HG03439 (cell line): Measurements from ENCODE around the gene TRABD2B.

Experiments used
- ATAC-seq: cut with Tn5 transposase; IDR thresholded peaks from one replicate; pipeline ENCODE4 v1.9.1; 2021; ENCODE audit warnings: mild to moderate bottlenecking, moderate library complexity; ENCODE audit not compliant: unreplicated experiment

TRABD2B gene

DNA sequence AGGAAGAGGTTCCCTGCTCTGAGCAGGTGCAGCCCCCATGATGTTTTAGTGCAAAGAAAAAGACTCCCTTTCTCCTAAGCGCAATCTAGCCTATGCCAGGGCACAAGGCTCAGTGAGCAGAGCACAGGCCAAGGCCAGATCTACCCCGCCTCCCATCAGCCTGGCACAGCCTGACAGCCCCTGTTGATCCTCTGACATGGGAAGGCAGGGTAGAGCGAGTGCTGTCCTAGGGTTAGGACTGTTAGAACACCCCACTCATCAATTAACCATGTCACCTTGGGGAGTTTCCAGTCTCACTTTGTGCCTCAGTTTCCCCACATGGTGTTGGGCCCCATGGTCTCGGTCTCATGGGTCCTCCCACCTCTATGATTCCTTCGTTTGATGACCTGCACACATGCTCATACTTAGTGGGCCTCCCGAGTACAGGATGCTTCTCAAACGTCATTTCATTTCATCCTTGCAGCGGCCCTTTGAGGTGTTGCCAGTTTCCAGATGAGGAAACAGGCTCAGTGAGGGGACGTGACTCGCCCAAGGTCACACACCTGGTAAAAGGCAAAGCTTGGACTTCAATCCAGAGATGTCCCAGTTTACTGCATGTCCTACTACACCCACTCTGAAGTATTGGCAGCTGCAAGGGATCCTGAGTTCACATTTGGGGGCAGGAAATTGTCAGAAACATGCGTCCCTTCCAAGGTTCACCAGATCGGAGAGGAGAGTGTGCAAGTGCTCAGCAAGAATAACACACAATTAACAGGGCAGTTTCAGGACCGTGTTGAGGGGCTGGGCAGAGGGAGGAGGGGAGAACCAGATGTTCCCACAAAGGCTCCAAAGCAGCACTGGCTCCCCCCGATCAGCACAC is 213.3 kb downstream of the TRABD2B start:
- no peak for ATAC-seq

DNA sequence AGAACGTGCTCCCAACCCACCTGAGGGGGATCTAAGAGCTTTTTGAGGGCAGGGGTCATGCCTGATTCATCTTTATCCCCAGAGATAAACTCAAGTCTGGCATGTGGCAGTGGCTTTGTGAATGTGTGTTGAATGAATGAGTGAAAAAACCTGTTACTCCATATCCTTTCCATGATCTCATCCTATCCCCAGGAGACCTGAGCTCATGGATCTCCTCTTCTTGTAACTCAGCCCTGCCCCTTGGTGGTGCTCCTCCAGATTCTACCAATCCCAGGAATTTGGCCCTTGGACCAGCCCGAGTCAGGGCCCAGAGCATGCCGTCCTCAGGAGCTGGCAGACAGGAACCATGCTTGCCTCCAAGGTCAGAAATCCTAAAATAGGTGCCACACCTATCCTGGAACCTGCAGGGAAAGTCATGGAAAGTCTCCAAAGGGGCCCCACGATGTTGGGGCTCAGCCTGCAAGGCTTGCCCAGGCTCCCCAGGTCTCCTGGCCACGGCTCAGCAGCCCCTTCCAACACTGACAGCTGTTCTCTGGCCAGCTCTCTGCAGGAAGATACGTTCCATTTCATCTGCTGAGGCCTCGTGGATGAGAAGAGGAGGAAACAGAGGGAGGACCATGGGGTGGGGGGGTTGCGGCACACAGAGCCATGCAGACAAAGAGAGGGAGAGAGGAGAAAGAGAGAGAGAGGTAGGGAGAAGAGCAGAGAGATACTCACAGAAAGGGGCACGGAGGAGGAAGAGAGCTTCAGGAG is 214.6 kb downstream of the TRABD2B start:
- no peak for ATAC-seq

GRCh38 chr1:47781171-47781959 is 215.8 kb downstream of the TRABD2B start:
- no peak for ATAC-seq

DNA sequence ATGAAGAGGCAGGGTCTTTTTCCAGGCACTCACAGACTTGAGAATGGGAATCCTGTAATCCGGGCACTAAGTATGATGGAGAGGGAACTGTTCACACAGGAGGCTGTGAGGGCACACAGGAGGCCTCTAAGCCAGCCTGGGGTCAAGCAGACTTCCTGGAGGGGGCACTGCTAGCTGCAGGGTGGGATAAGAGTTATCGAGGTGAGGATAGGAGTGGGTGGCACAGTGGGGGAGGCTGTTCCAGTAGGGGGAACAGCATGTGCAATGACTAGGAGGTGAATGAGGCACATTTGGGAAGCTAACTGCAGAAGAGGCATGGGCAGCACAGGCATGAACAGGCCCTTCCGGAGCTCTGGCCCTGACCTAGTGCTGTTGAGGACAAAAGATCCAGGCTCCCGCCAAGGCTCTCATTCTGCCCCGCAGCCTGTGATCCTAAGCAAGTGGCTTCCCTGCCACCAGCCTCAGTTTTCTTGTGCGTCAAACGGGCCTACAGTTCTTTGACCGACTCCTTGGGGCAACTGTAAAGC is 216.7 kb downstream of the TRABD2B start:
- ATAC-seq = no peak

- no peak for ATAC-seq
Observed at GRCh38 chr1:47779613-47780012, 217.6 kb downstream of the TRABD2B start.

- ATAC-seq = no peak
Observed at GRCh38 chr1:47778280-47778679, 218.9 kb downstream of the TRABD2B start.

- ATAC-seq = no peak
Observed at GRCh38 chr1:47777322-47777721, 219.9 kb downstream of the TRABD2B start.

DNA sequence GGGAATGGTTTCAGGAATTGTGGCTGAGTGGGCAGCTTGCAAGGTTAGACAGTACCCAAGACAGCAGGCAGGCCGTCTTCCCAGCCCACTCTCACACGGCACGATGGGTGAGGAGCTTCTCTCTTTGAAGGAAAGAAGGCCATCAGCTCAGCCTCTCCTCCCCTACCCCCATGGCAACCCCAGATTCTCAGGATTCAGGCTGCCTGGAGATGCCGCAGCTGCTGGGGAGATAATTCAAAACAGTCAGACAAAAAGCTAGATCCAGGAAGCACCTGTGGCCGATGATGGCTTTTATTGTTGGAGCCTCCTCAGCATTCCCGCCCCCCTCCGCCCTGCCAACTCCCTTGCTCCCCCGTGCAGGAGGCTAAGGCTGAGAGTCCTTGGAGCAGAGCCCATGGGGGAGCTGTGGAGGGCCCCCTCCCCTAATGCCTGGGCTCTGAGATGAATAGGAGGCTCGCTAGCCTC is 220.5 kb downstream of the TRABD2B start:
- no peak for ATAC-seq

DNA sequence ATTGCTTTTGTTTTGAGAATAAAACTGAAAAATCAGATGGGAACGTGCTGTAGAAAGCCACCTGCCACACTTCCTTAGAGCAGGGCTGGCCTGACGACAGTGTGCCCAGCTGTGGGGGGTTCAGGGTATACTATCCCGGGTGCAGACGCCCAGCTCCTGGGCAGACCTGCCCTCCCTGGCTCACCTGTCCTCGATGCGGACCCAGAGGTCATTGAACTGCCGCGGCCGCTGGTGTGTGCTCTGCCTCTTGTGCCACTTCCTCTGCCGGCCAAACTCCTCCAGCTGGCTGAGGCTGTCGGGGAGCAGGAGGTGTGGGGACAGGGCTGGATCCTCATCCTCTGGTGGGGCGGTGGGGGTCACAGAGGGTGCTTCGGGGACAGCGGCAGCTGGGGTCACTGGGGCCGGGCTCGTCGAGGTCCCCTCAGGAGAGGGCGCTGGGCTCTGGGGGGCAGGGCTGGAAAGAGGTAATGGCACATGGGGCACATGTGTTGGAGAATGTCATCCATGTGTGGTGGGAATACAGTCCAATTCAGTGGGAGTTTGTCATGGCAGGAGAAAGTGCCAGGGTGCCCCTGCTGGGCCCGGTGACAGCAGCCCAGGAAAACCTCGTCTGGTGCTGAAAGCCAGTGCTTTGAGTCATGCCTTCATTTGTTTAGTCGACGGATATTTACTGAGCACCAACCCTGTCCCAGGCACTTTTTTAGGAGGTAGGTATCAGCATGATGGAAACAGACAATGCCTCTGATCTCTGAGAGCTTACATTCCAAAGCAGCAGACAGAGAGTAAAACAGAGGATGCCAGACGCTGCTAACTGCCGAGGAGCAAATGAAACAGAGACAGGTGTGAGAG is 222.0 kb downstream of the TRABD2B start:
- ATAC-seq = no peak

DNA sequence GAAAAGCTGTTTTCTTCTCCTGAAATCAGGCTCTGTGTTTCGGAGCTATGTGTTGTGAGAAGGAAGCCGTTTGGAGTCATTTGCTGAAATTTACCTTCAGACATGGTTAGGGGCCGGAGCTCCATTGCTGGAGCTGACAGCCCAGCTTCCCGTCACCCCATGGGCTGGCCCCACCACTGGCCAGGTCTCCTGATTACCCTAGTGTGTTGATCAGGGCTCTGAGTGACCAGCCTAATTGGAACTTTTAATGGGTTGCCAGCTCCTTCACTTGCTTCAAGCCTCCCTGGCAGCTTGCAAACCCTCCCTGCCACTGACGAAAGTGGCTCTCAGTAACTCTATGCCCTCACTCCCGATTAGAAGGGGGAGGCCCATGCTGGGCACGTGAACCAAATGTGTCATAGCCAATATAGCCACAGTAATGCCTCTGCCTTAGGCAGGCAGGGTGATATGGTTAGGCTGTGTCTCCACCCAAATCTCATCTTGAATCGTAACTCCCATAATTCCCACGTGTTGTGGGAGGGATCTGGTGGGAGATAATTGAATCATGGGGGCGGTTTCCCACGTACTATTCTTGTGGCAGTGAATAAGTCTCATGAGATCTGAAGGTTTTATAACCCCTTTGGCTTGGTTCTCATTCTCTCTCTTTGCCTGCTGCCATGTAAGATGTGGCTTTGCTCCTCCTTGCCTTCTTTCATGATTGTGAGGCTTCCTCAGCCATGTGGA is 224.1 kb downstream of the TRABD2B start:
- ATAC-seq = no peak

DNA sequence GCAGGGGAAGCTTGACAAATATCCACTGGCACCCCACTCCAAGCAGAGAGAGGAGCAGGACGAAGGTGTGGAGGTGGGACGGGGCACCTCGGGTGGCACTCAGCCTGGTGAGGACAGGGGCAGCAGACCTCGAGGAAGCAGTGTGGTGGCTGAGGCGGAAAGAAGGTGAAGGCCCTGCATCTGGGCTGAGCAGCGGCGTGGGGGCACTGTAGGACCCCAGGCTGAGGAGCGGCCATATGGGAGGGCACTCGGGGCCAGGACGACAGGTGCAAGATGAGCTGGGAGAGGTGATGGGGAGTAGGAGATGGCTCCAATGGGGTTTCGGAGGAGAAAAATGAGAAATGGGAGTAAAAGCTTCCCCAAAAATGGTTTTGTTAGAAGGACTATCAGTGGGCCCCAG is 224.9 kb downstream of the TRABD2B start:
- ATAC-seq = no peak

GRCh38 chr1:47771751-47772150 is 225.4 kb downstream of the TRABD2B start:
- ATAC-seq = no peak

- no peak for ATAC-seq
Observed at GRCh38 chr1:47769983-47770382, 227.2 kb downstream of the TRABD2B start.

GRCh38 chr1:47769295-47769694 is 227.9 kb downstream of the TRABD2B start:
- ATAC-seq = no peak

GRCh38 chr1:47767741-47768100 is 229.5 kb downstream of the TRABD2B start:
- no peak for ATAC-seq

GRCh38 chr1:47766832-47767740 is 230.1 kb downstream of the TRABD2B start:
- no peak for ATAC-seq

DNA sequence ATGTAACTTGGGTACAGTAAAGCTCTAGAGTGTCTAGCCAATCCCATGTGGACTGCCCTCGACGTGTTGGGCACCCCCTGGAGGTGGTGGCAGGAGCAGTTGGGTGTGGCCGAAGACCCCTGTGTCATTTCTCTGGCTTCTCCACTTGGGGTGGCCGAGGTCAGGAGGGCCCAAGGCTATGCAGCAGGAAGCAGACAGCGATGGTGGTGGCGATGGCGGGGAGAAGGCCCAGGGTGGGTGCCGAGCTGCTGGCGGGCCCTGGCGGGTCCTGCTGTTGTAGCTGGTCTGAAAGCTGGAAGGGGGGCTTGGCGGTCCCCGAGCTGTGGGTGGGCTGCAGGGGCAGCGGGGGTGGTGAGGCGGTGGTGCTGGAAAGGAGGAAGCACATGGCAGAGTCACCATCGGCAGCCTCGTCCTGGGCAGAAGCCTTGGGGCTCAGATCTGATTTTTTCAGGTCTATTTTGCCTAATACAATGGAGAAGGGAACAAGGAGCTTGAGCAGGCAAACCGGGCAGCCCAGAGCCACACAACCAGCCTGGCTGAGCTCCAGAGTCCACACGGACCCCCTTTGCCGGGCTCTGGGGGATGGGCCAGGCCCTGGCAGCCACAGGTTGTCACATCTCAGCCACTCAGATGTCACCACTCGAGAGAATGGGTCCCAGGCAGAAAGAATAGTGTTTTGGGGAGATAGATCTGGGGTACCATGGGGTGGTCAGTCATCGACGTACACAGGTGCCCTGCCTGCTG is 231.3 kb downstream of the TRABD2B start:
- ATAC-seq = no peak

DNA sequence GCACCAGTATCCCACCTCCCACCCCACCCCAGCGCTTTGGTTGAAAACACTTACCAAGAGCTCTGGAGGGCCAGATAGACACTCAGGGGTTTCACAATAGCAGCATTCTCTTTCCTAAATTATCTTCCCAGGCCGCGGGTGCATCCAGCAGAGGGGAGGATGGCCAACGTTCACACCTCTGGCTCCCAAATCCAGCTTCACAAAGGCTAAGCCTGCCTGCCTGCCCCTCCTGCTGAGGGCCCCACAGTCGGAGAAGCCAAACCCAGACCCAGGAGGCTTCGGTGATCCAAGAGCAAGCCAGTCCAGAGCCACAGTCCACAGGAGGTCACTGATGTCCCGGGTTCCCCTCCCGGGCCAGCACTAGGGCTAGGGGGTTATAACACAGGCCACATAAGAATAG is 231.9 kb downstream of the TRABD2B start:
- ATAC-seq = no peak
